SU-DHL-6 (cell line): Measurements from ENCODE around the gene SEPTIN1.

Experiments used
- EZH2phosphoT487 ChIP-seq: fragments of 200-600 bp; sonication (generic), shearing (Covaris generic); conservative IDR thresholded peaks from 2 replicates; pipeline ENCODE4 v1.6.1; 2018; ENCODE audit warnings: mild to moderate bottlenecking, antibody characterized with exemption, low read length, moderate library complexity, mixed read lengths
- TF ChIP-seq, protein P1 (sequence below): fragments of 200-600 bp; sonication (generic); IDR thresholded peaks from one replicate; pipeline ENCODE4 v1.5.1; 2017; ENCODE audit warnings: antibody characterized with exemption, mild to moderate bottlenecking, low read length, moderate library complexity; ENCODE audit not compliant: insufficient read depth, poor library complexity, severe bottlenecking

DNA sequence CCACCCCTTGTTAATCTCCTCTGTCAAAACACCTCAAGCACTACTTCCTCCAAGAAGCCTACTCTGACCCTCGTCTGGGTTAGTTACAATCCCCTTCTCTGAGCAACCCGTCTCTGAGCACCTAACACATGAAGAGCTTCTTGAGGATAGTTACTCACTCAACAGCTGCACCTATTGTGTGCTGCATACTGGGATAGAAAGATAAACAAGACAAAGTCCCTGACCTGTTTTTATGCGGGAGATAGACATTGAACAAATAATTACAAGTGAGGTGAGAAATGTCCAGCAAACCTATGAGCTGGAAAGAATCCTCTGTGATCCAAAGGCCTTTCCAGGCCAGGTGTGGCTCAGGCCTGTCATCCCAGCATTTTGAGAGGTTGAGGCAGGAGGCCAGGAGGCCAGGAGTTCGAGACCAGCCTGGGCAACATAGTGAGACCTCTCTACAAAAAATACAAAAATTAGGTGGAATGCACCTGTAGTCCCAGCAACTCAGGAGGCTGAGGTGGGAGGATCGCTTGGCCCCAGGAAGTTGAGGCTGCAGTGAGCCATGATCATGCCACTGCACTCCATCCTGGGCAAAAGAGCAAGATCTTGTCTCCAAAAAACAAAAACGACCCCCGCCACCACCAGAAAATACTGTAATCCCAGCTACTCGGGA is 19.5 kb upstream of the SEPTIN1 start:
- TF ChIP-seq, protein P1, sequence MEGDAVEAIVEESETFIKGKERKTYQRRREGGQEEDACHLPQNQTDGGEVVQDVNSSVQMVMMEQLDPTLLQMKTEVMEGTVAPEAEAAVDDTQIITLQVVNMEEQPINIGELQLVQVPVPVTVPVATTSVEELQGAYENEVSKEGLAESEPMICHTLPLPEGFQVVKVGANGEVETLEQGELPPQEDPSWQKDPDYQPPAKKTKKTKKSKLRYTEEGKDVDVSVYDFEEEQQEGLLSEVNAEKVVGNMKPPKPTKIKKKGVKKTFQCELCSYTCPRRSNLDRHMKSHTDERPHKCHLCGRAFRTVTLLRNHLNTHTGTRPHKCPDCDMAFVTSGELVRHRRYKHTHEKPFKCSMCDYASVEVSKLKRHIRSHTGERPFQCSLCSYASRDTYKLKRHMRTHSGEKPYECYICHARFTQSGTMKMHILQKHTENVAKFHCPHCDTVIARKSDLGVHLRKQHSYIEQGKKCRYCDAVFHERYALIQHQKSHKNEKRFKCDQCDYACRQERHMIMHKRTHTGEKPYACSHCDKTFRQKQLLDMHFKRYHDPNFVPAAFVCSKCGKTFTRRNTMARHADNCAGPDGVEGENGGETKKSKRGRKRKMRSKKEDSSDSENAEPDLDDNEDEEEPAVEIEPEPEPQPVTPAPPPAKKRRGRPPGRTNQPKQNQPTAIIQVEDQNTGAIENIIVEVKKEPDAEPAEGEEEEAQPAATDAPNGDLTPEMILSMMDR = no peak
- TF ChIP-seq EZH2phosphoT487 = no peak
